Measurements from ENCODE around the gene LCN6. TPM values are rescaled to one million over a fixed set of nuclear protein-coding genes. Genes with fewer than 3 reads are reported as not detected.

Gene LCN6
- total and polyA plus RNA-seq, 2 of the 4 experiments (the other 2 are of a cell fraction): not detected

DNA sequence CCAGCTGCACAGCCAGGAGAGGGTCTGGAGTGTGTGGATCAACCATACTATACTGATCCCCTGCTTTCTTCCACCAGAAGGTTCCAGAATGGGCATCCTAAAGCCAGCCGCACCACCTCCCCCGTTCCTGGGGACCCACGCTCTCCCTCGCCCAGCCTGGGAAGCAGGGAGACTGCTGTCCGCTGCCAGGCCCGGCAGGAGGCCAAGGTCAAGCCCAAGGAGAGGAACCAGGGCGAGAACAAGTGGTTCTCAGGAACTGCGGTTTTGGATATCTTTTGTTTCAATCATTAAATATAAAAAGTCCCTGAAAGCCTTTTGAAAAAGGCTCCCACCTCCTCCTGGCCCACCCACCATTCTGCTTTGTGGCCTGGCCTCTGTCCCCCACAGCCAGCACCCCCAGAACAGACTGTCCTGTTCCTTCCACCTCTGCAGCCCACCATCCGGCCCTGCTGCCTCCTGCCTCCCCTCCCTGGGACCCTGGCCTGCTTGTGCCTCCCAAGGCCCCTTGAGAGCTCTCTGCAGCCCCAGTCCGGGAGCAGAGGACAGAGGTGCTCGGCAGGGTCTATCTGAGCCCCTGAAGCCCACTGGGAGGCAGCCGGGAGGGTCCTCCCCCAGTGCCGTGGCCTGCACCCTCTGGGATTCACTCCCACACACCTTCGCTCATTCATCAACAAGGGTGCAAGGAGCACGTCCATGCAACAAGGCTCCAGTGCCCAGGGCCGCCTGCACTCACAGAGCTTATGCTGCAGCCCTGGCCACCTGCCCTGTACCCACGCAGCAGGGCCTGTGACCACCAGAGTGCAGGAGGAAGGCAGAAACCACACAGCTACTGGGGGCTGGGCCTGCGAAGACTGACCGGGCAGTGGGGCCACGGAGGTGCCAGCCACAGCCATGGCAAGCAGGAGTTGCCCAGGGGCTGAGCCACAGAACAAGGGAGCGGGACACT is 614 bp upstream of the LCN6 start:
- H2AK9ac ChIP-seq (replicated peaks; ENCODE audit: low read depth, low read length, poor library complexity): no peak overlapping the region
- H2AFZ ChIP-seq (replicated peaks; ENCODE audit: low read length, poor library complexity): no peak overlapping the region
- no peak overlapping the region for H2AK5ac ChIP-seq (ENCODE audit: low read depth, low read length)
- no peak overlapping the region for H2BK5ac ChIP-seq (ENCODE audit: low read depth, low read length, poor library complexity, severe bottlenecking)
- H3K4me1 ChIP-seq (ENCODE audit: control insufficient read depth, insufficient read depth, low read length): no peaks in the 10 kb centered on the region
- no peak overlapping the region for H3K27ac ChIP-seq (ENCODE audit: insufficient read depth, low read length)
- H4K20me1 ChIP-seq (ENCODE audit: insufficient read depth, low read length): no peaks in the 10 kb centered on the region
- TF ChIP-seq, protein P1, sequence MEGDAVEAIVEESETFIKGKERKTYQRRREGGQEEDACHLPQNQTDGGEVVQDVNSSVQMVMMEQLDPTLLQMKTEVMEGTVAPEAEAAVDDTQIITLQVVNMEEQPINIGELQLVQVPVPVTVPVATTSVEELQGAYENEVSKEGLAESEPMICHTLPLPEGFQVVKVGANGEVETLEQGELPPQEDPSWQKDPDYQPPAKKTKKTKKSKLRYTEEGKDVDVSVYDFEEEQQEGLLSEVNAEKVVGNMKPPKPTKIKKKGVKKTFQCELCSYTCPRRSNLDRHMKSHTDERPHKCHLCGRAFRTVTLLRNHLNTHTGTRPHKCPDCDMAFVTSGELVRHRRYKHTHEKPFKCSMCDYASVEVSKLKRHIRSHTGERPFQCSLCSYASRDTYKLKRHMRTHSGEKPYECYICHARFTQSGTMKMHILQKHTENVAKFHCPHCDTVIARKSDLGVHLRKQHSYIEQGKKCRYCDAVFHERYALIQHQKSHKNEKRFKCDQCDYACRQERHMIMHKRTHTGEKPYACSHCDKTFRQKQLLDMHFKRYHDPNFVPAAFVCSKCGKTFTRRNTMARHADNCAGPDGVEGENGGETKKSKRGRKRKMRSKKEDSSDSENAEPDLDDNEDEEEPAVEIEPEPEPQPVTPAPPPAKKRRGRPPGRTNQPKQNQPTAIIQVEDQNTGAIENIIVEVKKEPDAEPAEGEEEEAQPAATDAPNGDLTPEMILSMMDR (conservative IDR thresholded peaks at IDR 0.05; ENCODE audit: low read depth, low read length): no peak
- TF ChIP-seq SMC3 (IDR thresholded peaks at IDR 0.05; ENCODE audit: low read depth, low read length) (no peak), MXI1 (IDR thresholded peaks at IDR 0.05; ENCODE audit: borderline replicate concordance, low read depth, low read length) (no peak), RFX5 (IDR thresholded peaks at IDR 0.05; ENCODE audit: low read depth, low read length) (no peak), CHD1 (IDR thresholded peaks at IDR 0.05; ENCODE audit: low read depth, low read length) (no peak), FOS (IDR thresholded peaks at IDR 0.05; ENCODE audit: low read depth, low read length) (no peak), MAFK (IDR thresholded peaks at IDR 0.05; ENCODE audit: low read depth, low read length) (no peak)
- TF ChIP-seq, protein P2, sequence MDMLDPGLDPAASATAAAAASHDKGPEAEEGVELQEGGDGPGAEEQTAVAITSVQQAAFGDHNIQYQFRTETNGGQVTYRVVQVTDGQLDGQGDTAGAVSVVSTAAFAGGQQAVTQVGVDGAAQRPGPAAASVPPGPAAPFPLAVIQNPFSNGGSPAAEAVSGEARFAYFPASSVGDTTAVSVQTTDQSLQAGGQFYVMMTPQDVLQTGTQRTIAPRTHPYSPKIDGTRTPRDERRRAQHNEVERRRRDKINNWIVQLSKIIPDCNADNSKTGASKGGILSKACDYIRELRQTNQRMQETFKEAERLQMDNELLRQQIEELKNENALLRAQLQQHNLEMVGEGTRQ (IDR thresholded peaks at IDR 0.05; ENCODE audit: low read depth, low read length): no peak
- H4K8ac ChIP-seq (ENCODE audit: low read depth in 2 of 2, low read length in 2 of 2): no peak overlapping the region
- intact Hi-C loops (cut with micrococcal nuclease): no loop called here
- H3K9ac ChIP-seq (ENCODE audit: low read depth, low read length): no peak overlapping the region
- in situ Hi-C loops (cut with MboI; ENCODE audit: low sequenced_read_pairs): no loop called here
- ATAC-seq (ENCODE audit: low read depth): no peak
- H3K9me3 ChIP-seq (ENCODE audit: control insufficient read depth, insufficient read depth, low read length): peaks cover 4% of the 10 kb centered on the region
- no peak overlapping the region for H4K91ac ChIP-seq (ENCODE audit: insufficient read depth, low read depth, low read length)
- no peak overlapping the region for H3K4me2 ChIP-seq (ENCODE audit: low read depth, low read length)
- H4K5ac ChIP-seq (ENCODE audit: low read depth, low read length): no peak overlapping the region
- DNase-seq: no peak
- ChIA-PET CTCF (no interaction called here), POLR2A (ENCODE audit: unreplicated experiment) (no interaction called here)
- H3K79me1 ChIP-seq (ENCODE audit: low read depth in 1 of 2, low read length in 2 of 2): no peaks in the 10 kb centered on the region
- H3K4ac ChIP-seq (ENCODE audit: low read depth, low read length): no peak overlapping the region
- H3K23ac ChIP-seq (ENCODE audit: low read depth, low read length): no peak overlapping the region
- H3K4me3 ChIP-seq (ENCODE audit: insufficient read depth, low read depth, low read length): no peak overlapping the region
- H3K56ac ChIP-seq (ENCODE audit: extremely low read depth, insufficient read depth, low read length): no peak overlapping the region
- no peak overlapping the region for H2BK15ac ChIP-seq (ENCODE audit: low read depth, low read length)
- no peak overlapping the region for H3K18ac ChIP-seq (ENCODE audit: low read depth, low read length)
- BruUV-seq (replicated peaks): no TSS peak
- H3K14ac ChIP-seq (replicated peaks; ENCODE audit: low read depth, low read length): no peak overlapping the region
- WGBS, 2 experiments (ENCODE audit: extremely low coverage in 2 of 2, insufficient read length in 1 of 2): 74% methylated on average over 6 of the region's 21 CpGs; no CpG with 5 or more reads in 1 of the 2 experiments
- dilution Hi-C loops (cut with HindIII; ENCODE audit: low sequenced_read_pairs, unreplicated experiment): no loop called here
- no peak overlapping the region for H2BK20ac ChIP-seq (ENCODE audit: low read depth, low read length)
- no peaks in the 10 kb centered on the region for H3K9me1 ChIP-seq (ENCODE audit: insufficient read depth, low read length)
- H3K36me3 ChIP-seq (ENCODE audit: control insufficient read depth, insufficient read depth, low read length): no peaks in the 10 kb centered on the region
- no peak overlapping the region for H2BK120ac ChIP-seq (ENCODE audit: low read depth, low read length)
- peaks cover 22% of the 10 kb centered on the region for H3K27me3 ChIP-seq (ENCODE audit: control insufficient read depth, insufficient read depth, low read length)

Data from IMR-90 (cell line).